Spleen (tissue), 7 donors: ENCODE results near the gene KHDRBS1.

Source experiments
- CTCF ChIP-seq, 11 experiments: fragments of 200-600 bp in 7 of 11; fragments of 450-650 bp in 4 of 11; sonication (generic) in 4 of 11; IDR thresholded peaks in 8 of 11; conservative IDR thresholded peaks in 3 of 11; 1 replicate in 7 of 11; 2 replicates in 4 of 11; pipeline versions ENCODE4 v1.4.0 to v1.8.0; 2016 to 2021; ENCODE audit warnings: antibody characterized with exemption in 11 of 11, inconsistent platforms in 4 of 11, mild to moderate bottlenecking in 1 of 11
- POLR2A ChIP-seq, 3 donors: fragments of 450-650 bp; IDR thresholded peaks; one replicate each; pipeline ENCODE4 v1.5.1; 2017; ENCODE audit warnings: antibody characterized with exemption in 3 of 3, mild to moderate bottlenecking in 1 of 3
- donor health status: DM: no; HTN: no; CAD: no; lungs with moderate emphysema.
- donor health status: DM: no; HTN: no; CAD: no.
- donor health status: DM: no; HTN: no; CAD: no.

GRCh38 chr1:32082022-32082421 is 68.4 kb downstream of the KHDRBS1 start:
- no peak for TF ChIP-seq POLR2A (IDR thresholded peaks at IDR 0.05)
- no peak for TF ChIP-seq CTCF (IDR thresholded peaks at IDR 0.05 in 8 of 11, conservative IDR thresholded peaks at IDR 0.05 in 3 of 11)
